Panc1 (cell line): ENCODE data around the gene ZSCAN10. TPM values are rescaled to one million over a fixed set of nuclear protein-coding genes. Genes with fewer than 3 reads are reported as not detected.

ENCODE experiments used
- ATAC-seq: fragments of 200-7000 bp; cut with Tn5 transposase; 2 replicates; pipeline ENCODE4 v1.9.1; 2020; ENCODE audit warnings: mild to moderate bottlenecking, moderate library complexity
- BruUV-seq: library from RNA; stranded (reverse); fragments of 400-500 nt; replicated peaks from 2 replicates; lab custom pipeline; 2021; lab: Mats Ljungman, UMichigan
- CTCF ChIA-PET: fragments of 300-600 bp; sonication (Branson Sonifier 250); formaldehyde crosslinking; loops from one replicate; lab custom pipeline; 2022; ENCODE audit warnings: antibody characterized with exemption; lab: Charles Lee
- POLR2A ChIA-PET: fragments of 300-600 bp; sonication (Branson Sonifier 250); formaldehyde crosslinking; loops from one replicate; lab custom pipeline; 2022; ENCODE audit warnings: antibody characterized with exemption; lab: Charles Lee
- DNase-seq: peaks from one replicate; pipeline ENCODE4 v3.0.0-alpha.2; 2010; ENCODE audit warnings: low read depth, low spot score
- H3K27ac ChIP-seq: 2 replicates; pipeline ENCODE4 v1.5.1; 2011; ENCODE audit warnings: mild to moderate bottlenecking, low read length, inconsistent platforms
- H3K27me3 ChIP-seq: fragments of 200-500 bp; sonication (Bioruptor generic); 2 replicates; pipeline ENCODE4 v1.6.0; 2014; ENCODE audit warnings: low read length, inconsistent platforms; ENCODE audit not compliant: control insufficient read depth, insufficient read depth
- H3K36me3 ChIP-seq: fragments of 200-500 bp; sonication (Bioruptor generic); 2 replicates; pipeline ENCODE4 v1.5.1; 2014; ENCODE audit warnings: inconsistent platforms, mild to moderate bottlenecking, low read length, moderate library complexity; ENCODE audit not compliant: control insufficient read depth, insufficient read depth
- H3K4me1 ChIP-seq: 2 replicates; pipeline ENCODE4 v1.5.1; 2011; ENCODE audit warnings: inconsistent platforms, mild to moderate bottlenecking, low read length, moderate library complexity; ENCODE audit not compliant: control insufficient read depth, insufficient read depth
- H3K4me3 ChIP-seq, 2 experiments: 2 replicates each; pipeline ENCODE4 v1.5.1; 2011 to 2012; ENCODE audit warnings: low read depth in 2 of 2, low read length in 2 of 2, mild to moderate bottlenecking in 2 of 2, inconsistent platforms in 1 of 2, moderate library complexity in 1 of 2
- H3K9me3 ChIP-seq: fragments of 200-500 bp; sonication (Bioruptor generic); 2 replicates; pipeline ENCODE4 v1.5.1; 2014; ENCODE audit warnings: low read depth, mild to moderate bottlenecking, inconsistent platforms, low read length, moderate library complexity; ENCODE audit not compliant: control insufficient read depth, insufficient read depth
- POLR2AphosphoS5 ChIP-seq: IDR thresholded peaks from 2 replicates; pipeline ENCODE4 v1.6.1; 2012; ENCODE audit warnings: mild to moderate bottlenecking, low read depth, low read length, moderate library complexity
- SIN3A ChIP-seq: IDR thresholded peaks from 2 replicates; pipeline ENCODE4 v1.6.1; 2012; ENCODE audit warnings: low read depth, mild to moderate bottlenecking, low read length, moderate library complexity, borderline replicate concordance; ENCODE audit not compliant: insufficient read depth
- TCF7L2 ChIP-seq: IDR thresholded peaks from 2 replicates; pipeline ENCODE4 v1.6.1; 2011; ENCODE audit warnings: mild to moderate bottlenecking, low read depth, low read length, inconsistent platforms
- in situ Hi-C: cut with HindIII; loops from 2 replicates; pipeline ENCODE4 v1.10.0; 2016; ENCODE audit warnings: low sequenced_read_pairs, low pct_unique_long_range_greater_than_20kb
- intact Hi-C: fragments of 100-400 bp; cut with micrococcal nuclease; formaldehyde crosslinking; loops from one replicate; pipeline ENCODE4 v1.10.0; 2022; ENCODE audit not compliant: unreplicated experiment
- total RNA-seq: library from RNA; stranded (reverse); gene quantifications from one replicate; pipeline ENCODE4 v1.2.1, GENCODE V29; 2021; ENCODE audit not compliant: unreplicated experiment
- TF ChIP-seq, protein P1 (sequence below), 2 experiments: IDR thresholded peaks; 2 replicates each; pipeline ENCODE4 v1.6.1; 2011 to 2012; ENCODE audit warnings: low read depth in 2 of 2, control low read depth in 1 of 2, low read length in 1 of 2, mild to moderate bottlenecking in 1 of 2, moderate library complexity in 1 of 2; ENCODE audit not compliant: insufficient read depth in 1 of 2
- TF ChIP-seq, protein P2 (sequence below): fragments of 450-650 bp; IDR thresholded peaks from 2 replicates; pipeline ENCODE4 v1.5.1; 2017; ENCODE audit warnings: mild to moderate bottlenecking

Gene ZSCAN10
- total RNA-seq, 1 experiment from 2014 or later: 0.21 TPM

DNA sequence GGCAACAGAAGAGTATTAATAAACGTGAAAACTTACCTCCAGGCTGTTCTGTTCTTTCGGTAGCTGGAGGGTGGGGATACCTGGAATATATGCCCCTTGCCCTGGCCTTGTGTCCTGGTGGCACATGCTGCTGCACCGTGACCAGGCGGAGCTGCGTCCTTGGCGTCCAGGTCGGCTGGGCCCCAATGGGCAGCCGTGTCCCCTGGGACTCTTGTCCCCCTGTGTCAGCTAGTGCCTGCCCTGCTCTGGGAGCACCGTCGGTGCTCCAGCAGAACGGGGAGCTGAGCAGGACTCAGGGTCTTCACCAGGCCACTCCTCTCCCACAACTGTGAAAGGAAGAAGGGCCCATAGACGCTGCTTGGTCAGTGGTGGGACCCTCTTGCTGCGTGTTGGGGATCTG is 43.7 kb upstream of the ZSCAN10 start:
- intact Hi-C loops (no loop called here), in situ Hi-C loops (no loop called here)
- no peaks in the 10 kb centered on the region for H3K9me3 ChIP-seq
- no peaks in the 10 kb centered on the region for H3K36me3 ChIP-seq
- no peaks in the 10 kb centered on the region for H3K4me1 ChIP-seq
- POLR2A ChIA-PET: no interaction called here
- TF ChIP-seq SIN3A (no peak), TCF7L2 (no peak), POLR2AphosphoS5 (no peak)
- TF ChIP-seq, protein P1, sequence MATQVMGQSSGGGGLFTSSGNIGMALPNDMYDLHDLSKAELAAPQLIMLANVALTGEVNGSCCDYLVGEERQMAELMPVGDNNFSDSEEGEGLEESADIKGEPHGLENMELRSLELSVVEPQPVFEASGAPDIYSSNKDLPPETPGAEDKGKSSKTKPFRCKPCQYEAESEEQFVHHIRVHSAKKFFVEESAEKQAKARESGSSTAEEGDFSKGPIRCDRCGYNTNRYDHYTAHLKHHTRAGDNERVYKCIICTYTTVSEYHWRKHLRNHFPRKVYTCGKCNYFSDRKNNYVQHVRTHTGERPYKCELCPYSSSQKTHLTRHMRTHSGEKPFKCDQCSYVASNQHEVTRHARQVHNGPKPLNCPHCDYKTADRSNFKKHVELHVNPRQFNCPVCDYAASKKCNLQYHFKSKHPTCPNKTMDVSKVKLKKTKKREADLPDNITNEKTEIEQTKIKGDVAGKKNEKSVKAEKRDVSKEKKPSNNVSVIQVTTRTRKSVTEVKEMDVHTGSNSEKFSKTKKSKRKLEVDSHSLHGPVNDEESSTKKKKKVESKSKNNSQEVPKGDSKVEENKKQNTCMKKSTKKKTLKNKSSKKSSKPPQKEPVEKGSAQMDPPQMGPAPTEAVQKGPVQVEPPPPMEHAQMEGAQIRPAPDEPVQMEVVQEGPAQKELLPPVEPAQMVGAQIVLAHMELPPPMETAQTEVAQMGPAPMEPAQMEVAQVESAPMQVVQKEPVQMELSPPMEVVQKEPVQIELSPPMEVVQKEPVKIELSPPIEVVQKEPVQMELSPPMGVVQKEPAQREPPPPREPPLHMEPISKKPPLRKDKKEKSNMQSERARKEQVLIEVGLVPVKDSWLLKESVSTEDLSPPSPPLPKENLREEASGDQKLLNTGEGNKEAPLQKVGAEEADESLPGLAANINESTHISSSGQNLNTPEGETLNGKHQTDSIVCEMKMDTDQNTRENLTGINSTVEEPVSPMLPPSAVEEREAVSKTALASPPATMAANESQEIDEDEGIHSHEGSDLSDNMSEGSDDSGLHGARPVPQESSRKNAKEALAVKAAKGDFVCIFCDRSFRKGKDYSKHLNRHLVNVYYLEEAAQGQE (IDR thresholded peaks at IDR 0.05; ENCODE audit: insufficient read depth in 1 of 2, low read depth in 2 of 2, low read length in 1 of 2): no peak
- TF ChIP-seq, protein P2, sequence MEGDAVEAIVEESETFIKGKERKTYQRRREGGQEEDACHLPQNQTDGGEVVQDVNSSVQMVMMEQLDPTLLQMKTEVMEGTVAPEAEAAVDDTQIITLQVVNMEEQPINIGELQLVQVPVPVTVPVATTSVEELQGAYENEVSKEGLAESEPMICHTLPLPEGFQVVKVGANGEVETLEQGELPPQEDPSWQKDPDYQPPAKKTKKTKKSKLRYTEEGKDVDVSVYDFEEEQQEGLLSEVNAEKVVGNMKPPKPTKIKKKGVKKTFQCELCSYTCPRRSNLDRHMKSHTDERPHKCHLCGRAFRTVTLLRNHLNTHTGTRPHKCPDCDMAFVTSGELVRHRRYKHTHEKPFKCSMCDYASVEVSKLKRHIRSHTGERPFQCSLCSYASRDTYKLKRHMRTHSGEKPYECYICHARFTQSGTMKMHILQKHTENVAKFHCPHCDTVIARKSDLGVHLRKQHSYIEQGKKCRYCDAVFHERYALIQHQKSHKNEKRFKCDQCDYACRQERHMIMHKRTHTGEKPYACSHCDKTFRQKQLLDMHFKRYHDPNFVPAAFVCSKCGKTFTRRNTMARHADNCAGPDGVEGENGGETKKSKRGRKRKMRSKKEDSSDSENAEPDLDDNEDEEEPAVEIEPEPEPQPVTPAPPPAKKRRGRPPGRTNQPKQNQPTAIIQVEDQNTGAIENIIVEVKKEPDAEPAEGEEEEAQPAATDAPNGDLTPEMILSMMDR: no peak
- CTCF ChIA-PET: no interaction called here
- no peak overlapping the region for H3K27ac ChIP-seq
- no peak overlapping the region for H3K4me3 ChIP-seq
- no TSS peak for BruUV-seq
- no peaks in the 10 kb centered on the region for H3K27me3 ChIP-seq
- ATAC-seq (no peak), DNase-seq (no peak)

DNA sequence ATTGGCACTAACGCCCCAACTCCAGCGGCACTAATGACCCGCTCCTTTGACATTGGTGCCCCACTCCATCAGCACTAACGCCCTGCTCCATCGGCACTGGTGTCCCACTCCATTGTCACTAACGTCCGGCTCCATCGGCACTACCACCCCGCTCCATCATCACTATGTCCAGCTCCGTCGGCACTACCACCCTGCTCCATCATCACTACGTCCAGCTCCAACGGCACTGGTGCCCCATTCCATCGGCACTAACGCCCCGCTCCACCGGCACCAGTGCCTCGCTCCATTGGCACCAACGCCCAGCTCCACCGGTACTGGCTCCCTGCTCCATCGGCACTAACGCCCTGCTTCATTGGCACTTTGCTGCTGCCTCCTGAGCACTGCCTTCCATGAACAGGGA is 43.2 kb upstream of the ZSCAN10 start:
- Histone ChIP-seq H3K4me1 (no peaks in the 10 kb centered on the region), H3K4me3 (no peak overlapping the region), H3K27me3 (no peaks in the 10 kb centered on the region), H3K36me3 (no peaks in the 10 kb centered on the region), H3K27ac (no peak overlapping the region), H3K9me3 (no peaks in the 10 kb centered on the region)
- CTCF ChIA-PET: no interaction called here
- TF ChIP-seq, protein P2: no peak
- TF ChIP-seq TCF7L2: no peak
- TF ChIP-seq, protein P1 (IDR thresholded peaks at IDR 0.05; ENCODE audit: insufficient read depth in 1 of 2, low read depth in 2 of 2, low read length in 1 of 2): no peak
- no peak for TF ChIP-seq POLR2AphosphoS5
- no peak for TF ChIP-seq SIN3A
- DNase-seq (no peak), ATAC-seq (no peak)
- POLR2A ChIA-PET: no interaction called here
- in situ Hi-C loops: no loop called here
- no TSS peak for BruUV-seq
- intact Hi-C loops: no loop called here
